Stimulated activated CD8-positive, alpha-beta memory T cell treated with anti-CD3 and anti-CD28 coated beads, Interleukin-7, amount 100 ng/mL, for 4 hours (primary cell): Measurements from ENCODE around the gene CARD11.
"Not testable (repeated sequence)": the region's sequence is repeated elsewhere in the genome, so short reads cannot be mapped to it uniquely, and the experiment has no call there.

Experiments used
- DNase-seq, 2 donors: peaks; one replicate each; pipeline ENCODE4 v3.0.0-alpha.2; 2020; ENCODE audit warnings: low read depth in 2 of 2

Gene CARD11

DNA sequence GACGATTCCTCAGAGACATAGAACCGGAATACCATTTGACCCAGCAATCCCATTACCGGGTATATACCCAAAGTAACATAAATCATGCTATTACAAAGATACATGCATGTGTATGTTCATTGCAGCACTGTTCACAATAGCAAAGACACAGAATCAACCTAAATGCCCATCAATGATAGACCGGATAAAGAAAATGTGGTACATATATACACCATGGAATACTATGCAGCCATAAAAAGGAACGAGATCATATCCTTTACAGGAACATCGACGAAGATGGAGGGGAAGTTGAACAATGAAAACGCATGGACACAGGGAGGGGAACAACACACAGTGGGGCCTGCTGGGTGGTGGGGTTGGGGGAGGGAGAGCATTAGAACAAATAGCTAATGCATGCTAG lies 22.4 kb downstream of the CARD11 start:
- not testable (repeated sequence) for DNase-seq

DNA sequence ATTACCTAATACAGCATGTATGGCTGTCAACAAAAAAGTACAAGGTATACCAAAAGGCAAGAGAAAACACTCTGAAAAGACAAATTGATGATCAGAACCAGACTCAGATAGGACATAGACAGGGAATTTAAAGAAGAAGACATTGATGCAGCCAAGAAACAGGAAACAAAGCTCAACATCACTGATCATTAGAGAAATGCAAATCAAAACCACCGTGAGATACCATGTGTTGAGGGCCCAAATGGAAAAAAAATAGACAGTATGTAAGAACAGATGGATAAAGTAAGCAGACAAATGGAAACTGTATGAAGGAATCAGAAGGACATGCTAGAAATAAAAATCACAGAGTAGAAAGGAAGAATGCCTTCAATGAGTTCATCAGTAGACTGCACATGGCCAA lies 23.3 kb downstream of the CARD11 start:
- DNase-seq: no peak

DNA sequence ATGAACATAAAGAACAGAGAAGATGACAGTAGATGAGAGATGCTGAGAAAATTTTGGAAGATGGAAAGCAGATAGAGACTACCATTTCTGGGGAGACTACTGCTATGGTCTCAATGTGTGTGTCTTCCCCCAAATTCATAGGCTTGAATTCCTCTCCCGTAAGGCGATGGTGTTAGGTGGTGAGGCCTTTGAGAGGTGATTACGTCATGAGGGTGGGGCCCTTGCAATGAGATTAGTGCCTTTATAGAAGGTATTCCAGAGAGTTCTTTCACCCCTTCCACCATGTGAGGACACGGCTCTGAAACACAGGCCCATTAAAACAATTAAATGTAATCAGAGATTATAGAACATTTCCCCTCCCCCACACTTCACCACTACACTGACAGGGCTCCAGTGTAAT lies 23.9 kb downstream of the CARD11 start:
- DNase-seq: no peak

DNA sequence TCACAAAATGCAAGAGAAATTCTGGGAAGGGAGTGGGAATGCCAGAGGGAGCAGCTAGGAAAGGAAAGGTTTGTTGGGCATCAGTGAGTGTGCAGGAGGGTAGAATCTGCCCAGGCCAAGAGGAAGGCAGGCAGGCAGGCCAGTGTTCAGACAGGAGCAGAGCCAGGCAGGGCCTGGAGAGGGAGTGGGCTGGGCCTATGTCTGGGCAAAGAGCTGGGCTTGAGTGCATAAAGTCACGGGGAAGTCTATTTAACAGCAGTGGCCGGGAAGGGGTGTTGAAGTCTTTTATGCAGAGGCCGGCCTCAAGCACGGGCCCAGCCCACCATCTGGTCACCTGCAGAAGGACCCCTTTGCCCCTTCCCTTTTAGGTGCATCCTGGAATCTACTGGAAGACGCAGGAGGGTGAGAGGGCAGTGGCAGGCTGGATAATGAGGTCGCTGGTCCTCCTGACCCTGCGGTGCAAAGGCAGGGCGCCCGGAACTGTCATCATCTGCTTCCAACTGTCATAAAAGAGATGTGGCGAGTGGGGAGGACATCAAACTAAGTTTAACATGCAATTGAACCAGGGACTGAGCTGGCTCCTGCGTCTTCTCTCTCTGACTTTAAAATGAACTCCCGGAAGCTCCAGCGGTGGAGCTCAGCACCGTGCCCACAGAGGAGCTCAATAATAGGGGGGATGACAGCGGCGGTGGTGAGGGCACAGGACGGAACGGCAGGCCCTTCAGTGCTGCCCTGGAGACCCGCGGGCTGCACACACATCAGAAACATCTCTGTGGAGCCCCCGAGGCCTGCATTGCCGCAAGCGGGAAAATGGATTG lies 29.5 kb downstream of the CARD11 start:
- DNase-seq: no peak

DNA sequence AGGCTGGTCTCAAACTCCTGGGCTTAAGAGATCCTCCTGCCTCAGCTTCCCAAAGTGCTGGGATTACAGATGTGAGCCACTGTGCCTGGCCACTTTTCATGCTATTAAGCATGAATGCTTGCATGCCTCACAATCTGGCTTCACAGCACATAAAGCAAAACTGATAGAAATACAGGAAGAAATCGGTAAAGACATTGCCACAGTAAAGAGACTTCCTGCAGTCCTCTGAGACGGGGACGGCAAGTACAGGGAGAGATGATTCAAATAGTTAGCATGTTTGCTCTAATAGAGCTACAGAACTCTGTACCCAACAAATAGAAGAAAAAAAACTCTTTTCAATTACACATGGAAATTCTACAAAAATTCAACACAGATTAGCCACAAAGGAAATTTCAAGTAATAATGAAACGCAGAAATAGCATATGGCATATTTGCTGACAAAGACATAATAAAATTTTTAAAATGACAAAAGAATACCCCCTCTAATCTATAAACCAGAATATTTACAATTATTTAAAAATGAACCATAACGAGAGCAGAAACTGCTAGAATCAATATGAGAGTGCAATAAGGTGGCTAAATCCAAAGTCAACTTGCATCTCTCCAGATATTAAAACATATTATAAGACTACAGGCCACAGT lies 32.3 kb downstream of the CARD11 start:
- no peak for DNase-seq

DNA sequence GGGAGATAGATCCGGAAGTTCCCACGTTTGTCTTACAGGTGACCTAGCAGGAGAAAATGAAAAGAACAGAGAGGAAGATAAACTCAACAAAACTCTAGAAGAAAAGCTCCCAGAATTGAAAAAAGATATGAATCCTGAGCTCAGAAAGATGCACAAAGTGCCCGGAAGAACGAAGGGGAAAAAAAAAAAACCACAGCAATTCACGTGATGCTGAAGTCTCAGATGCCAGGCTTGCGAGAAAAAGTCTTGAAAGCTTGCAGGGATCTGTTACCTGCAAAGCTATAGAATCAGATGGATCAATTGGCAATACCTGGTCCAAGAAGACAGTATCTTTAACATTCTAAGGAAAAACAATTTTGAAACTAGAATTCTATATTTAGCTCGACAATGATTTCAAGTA lies 33.5 kb downstream of the CARD11 start:
- DNase-seq: no peak

DNA sequence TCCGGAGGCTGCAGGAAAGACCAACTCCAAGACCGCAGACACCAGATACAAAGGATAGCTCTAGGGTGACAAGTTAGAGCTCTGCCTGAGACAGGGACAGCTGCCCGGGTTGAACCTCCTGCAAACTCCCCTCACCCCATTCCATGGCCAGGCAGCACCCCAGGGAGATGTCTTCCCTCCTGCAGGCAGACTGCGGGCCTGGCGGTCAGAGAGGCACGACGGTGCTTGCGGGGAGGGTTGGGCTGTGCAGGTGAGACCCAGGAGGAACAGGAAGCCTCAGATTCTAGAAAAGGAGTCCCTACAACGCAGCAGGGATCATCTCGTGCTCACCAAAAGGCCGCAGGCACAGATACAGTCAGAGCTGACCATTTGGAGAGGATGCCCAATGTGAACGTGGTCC lies 34.6 kb downstream of the CARD11 start:
- DNase-seq: no peak

DNA sequence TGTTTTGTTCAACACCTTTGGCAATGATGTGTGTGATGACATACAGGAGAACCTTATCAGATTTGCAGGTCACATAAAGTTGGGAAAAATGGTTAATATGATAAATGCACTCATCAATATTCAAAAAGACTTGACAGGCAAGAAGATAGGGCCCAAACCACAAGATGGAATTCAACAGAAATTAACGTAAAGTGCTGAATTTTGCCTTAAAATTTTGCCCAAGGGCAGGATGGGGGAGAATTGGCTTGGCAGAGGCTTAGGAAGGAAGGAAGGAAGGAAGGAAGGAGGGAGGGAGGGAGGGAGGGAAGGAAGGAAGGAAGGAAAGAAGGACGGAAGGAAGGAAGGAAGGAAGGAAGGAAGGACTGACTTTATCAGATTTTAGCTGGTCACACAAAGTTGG lies 35.3 kb downstream of the CARD11 start:
- no peak for DNase-seq

DNA sequence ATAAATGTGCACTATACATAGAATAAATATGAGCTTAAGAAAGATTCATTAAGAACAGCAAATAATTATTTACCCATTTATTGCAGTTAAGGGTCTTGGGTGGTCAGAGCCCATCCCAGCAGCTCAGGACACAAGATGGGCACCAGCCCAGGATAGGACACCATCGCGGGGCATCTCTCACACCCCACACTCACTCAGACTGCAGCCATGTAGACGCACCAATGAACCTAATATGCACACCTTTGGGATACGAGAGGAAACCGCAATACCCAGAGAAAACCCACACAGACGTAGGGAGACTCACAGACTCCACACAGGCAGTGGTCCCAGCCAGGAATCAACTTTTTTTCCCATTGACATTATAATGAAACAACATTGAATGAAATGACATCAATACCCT lies 36.0 kb downstream of the CARD11 start:
- no peak for DNase-seq

DNA sequence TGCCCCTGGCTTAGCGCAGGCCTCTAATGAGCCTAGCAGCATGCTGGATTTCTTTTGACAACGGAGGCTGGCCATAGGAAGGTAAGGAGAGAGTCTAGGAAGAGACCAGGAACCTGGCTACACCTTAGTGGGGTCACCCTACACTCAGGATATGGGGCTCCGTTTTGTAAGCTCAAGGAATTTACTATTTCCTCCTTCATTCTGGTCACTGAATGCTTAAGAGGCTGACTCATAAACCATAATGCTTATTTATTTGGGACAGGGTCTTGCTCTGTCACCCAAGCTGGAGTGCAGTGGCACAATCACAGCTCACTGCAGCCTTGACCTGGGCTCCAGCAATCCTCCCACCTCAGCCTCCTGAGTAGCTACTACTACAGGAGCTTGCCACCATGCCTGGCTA lies 38.4 kb downstream of the CARD11 start:
- DNase-seq: no peak

DNA sequence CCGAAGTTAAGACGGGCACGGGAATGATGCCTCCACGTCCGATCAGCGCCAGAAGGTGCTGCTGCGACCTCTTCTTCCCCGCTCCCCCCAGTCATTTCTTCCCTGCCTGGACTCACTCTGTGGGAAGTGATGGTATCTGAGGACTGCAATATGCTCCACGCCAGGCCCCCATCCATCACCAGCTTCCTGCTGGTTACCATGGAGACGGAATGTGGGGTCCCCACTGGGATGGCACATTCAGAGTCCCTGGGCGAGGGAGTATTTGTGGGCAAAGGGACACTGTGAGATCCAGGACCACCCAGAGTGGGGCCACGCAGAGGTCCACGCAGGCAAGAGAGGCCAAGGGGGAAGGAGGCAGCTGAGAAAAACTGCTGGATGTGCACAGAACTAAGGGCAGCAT lies 39.7 kb downstream of the CARD11 start:
- no peak for DNase-seq

DNA sequence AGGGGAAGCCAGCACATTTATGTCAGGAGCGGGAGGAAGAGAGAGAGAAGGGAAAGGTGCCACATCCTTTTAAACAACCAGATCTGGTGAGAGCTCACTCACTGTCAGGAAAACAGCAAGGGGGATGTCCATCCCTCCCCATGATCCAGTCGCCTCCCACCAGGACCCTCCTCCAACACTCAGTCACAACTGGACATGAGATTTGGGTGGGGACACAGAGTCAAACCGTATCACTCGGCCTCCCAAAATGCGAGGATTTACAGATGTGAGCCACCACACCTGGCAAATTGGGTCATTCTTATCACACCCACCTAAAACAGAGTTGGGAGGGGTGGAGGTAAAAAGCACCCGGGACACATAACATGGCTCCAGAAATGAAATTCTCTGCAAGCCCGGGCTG lies 41.0 kb downstream of the CARD11 start:
- DNase-seq: no peak

DNA sequence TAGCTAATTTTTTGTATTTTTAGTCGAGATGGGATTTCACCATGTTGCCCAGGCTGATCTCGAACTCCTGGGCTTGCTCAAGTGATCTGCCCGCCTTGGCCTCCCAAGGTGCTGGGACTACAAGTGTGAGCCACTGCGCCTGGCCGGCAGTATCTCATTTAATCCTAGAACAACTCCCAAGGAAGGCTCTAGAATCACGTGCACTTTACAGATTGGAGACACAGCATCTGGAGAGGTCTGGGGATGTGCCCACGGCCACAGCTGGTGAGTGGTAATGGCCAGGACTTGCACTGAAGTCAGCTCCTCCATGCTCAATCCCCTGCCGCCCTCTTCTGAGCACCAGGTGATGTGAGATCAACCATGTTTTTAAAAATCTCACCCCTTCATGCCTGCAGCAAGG lies 43.1 kb downstream of the CARD11 start:
- no peak for DNase-seq

DNA sequence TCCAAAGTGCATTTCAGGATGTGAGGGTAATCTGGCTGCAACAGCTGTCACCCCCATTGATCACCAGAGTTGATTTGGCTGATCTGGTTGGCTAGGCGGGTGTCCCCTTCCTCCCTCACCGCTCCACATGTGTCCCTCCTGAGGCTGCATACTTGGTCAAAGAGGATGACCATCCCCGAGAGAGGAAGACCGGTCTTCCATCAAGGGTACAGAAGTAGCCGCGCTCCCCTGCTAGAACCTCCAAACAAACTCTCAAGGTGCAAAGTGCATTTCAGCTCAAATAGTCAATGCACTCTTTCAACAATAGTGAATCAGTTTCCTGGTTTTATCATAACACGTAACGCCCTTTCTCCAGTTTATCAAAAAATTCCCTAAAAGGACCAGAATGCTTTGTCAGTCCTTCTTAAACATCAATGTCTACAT lies 44.6 kb downstream of the CARD11 start:
- DNase-seq: no peak

DNA sequence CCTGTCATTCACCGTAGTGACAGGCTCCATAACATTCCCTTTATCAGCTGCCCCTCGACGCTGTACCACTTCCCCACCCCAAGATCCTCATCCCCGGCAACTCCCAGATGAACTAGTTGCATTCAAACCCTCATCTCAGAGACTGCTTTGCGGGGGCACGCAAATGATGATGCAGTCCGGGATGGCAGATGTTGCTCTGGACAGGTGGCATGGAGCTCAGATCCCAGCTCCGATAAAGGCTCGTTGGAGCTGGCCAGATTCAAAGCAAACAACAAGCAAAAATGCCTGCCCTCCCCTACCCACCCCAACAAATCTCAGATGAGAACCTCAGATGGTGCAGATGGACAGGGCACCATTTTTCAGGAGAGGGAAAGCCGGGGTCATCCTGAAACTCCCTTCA lies 46.7 kb downstream of the CARD11 start:
- no peak for DNase-seq

DNA sequence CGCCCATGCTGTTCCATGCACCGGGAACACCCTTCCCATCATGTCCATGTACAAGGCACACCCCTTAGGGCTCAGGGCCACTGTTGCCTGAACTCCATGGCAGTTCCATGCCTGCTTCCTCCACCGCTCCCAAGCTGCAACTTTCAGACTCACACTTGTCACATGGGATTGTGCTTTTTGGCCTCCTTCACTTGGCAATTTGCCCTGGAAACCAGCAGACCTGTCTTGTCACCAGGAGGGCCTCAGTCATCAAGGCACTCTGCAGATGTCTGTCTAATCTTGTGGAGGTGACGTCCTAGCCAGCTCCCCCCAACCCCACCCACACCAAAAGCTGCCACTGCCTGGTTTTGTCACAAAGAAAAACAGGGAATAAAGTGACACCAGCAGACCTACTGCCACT lies 47.5 kb downstream of the CARD11 start:
- DNase-seq: no peak

DNA sequence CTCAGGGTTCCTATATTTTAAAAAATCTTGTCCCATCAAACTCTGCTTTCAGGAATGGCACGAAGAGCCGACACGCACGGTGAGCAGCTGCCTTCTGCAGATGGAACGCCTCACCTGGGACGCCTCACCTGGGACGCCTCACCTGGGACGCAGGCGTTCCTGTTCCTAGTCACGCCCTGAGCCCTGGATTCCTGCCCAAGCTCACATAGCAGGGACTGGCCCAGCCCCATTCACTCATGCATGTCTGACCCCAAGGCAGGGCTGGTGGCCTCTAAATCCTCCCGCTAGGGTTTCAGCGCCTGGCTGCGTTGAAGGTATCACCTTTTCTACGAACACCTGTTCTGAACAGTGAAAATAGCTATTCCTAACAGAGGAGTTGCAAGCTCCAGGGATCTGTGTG lies 49.8 kb downstream of the CARD11 start:
- DNase-seq: no peak

DNA sequence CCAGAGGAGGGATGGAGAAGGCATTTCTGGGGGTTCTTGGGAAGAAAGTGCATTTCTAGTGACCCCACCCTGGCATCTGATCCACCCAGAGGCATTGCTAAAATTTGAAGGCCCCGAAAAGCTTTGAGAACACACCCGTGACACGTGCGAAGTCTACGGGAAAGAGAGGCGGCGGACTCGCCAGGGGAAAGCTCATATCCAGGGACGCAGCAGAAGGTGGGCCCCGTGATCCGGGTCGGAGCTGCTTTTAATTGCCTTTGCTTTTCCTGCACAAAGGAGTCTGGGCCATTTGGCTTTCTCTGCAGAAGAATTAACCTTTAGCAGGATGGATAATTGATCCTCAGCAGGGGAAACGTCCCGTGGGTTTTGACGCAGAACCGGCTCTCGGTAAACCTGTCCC lies 50.3 kb downstream of the CARD11 start:
- DNase-seq: no peak

DNA sequence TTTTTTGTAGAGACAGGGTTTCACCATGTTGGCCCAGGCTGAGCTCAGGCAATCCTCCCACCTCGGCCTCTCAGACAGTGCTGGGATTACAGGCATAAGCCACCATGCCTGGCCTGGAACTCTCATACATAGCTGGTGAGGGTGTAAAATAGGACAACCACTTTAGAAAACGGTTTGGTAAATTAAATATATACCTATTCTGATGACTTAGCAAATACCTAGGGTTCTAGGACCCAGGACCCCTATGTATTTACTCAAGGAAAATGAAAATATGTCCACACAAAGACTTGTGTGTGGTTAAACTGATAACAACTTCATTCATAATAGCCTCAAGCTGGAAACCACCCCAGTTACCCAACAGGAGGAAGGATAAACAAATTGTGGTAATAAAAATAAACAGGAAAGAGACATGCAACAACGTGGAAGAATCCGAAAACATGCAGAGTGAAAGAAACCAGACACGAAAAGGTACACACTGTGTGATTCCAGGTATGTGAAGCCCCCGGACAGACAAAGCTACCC lies 52.7 kb downstream of the CARD11 start:
- DNase-seq: no peak

DNA sequence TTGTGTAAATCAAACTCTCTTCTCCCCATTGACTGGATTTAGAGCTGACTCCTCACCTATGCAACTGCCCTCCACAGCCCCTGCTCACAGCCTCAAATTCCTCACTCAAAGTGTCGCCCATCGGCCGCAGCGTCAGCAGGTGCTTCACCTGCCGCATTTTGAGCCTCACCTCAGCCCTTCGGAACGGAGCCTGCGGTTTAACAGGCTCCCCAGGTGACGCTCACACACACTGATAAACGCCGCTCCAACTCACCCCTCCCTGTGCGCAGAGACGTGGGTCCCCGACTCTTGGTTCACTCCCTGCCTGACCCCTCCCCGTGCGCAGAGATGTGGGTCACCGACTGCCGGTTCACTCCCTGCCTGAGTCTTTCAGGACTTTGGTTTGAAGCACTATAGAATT lies 57.1 kb downstream of the CARD11 start:
- DNase-seq: no peak

DNA sequence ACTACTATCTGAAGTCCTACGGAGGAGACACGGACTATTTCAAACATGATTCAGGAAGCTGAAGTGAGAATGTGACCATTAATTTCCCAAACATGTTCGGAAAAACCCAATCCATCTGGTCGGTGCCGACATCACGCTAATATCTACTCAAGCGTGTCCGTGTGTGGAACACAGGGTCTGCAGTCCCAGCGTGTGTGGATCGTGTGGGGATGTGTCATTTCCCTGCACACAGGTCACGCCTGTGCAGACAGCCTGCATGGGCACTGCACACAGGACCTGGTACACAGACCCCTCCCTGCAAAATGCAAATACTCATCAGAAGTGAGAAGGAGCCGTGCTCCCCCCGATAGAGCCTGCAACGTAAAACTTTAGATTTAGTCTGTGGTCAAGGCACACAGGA lies 57.8 kb downstream of the CARD11 start:
- no peak for DNase-seq

DNA sequence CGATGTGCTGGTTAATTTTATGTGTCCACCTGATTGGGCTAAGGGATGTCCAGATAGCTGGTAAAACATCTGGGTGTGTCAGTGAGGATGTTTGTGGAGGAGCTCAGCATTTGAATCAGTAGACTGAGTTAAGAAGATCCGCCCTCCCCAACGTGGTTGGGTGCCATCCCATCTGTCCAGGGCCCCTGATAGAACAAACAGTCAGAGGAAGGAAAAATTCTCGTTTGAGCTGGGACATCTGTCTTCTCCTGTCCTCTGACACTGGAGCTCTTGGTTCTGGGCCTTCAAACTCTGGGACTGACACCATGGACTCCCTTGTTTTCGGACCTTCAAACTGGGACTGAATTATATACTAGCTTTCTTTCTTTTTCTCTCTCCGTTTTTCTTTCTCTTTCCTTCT lies 59.6 kb downstream of the CARD11 start:
- DNase-seq: no peak

DNA sequence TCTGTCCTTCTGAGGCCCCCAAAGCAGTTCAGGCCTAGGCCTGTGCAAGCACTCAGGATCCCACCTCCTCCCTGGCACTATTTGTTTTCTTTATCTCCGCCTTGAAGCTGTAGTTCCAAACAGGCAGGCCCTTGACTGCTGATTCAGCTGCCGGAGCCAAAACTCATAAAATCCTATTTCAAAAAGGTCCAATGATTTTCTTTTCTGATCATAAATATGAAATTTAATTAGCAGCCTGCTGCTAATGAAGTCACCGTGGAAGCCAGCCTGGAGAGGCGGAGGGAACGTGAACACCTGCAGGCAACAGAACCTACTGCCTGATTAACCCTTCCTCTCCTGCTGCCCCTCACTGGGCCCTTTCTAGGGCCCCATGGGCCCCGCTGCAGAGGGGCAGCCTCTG lies 60.1 kb downstream of the CARD11 start:
- no peak for DNase-seq
